Measurements from ENCODE around the gene MTCL1. TPM values are rescaled to one million over a fixed set of nuclear protein-coding genes. Genes with fewer than 3 reads are reported as not detected.

The MTCL1 gene
- total RNA-seq, 6 experiments from 2014 or later: 1.4 to 7.4 (median 3.6) TPM

DNA sequence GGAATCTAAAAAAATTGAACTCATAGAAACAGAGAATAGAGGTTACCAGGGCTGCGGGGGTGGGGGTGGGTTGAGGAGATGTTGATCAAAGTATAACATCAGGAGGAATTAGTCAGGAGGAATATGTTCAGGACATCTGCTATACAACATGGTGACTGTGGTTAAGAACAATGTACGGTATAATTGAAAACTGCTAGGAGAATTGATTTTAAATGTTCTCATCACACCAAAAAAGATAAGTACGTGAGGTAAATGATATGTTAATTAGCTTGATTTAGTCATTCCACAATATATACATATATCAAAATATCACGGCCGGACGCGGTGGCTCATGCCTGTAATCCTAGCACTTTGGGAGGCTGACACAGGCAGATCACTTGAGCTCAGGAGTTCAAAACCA lies 140.2 kb downstream of the MTCL1 start:
- Histone ChIP-seq H3K36me3 (no peaks in the 10 kb centered on the region), H3K4me1 (no peaks in the 10 kb centered on the region), H3K4me3 (no peak overlapping the region), H3K27me3 (no peaks in the 10 kb centered on the region), H3K27ac (no peak overlapping the region), H3K9me3 (no peaks in the 10 kb centered on the region)
- TF ChIP-seq, protein P1, sequence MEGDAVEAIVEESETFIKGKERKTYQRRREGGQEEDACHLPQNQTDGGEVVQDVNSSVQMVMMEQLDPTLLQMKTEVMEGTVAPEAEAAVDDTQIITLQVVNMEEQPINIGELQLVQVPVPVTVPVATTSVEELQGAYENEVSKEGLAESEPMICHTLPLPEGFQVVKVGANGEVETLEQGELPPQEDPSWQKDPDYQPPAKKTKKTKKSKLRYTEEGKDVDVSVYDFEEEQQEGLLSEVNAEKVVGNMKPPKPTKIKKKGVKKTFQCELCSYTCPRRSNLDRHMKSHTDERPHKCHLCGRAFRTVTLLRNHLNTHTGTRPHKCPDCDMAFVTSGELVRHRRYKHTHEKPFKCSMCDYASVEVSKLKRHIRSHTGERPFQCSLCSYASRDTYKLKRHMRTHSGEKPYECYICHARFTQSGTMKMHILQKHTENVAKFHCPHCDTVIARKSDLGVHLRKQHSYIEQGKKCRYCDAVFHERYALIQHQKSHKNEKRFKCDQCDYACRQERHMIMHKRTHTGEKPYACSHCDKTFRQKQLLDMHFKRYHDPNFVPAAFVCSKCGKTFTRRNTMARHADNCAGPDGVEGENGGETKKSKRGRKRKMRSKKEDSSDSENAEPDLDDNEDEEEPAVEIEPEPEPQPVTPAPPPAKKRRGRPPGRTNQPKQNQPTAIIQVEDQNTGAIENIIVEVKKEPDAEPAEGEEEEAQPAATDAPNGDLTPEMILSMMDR (IDR thresholded peaks at IDR 0.05): no peak
- no peak for TF ChIP-seq POLR2A (IDR thresholded peaks at IDR 0.05)
- intact Hi-C loops (cut with DNase I): no loop called here
- 82% methylated on average over 7 of the region's 7 CpGs for WGBS (ENCODE audit: insufficient coverage, low coverage, low lambda C conversion rate, missing lambda C conversion rate)
- DNase-seq: no peak
- ATAC-seq: no peak

DNA sequence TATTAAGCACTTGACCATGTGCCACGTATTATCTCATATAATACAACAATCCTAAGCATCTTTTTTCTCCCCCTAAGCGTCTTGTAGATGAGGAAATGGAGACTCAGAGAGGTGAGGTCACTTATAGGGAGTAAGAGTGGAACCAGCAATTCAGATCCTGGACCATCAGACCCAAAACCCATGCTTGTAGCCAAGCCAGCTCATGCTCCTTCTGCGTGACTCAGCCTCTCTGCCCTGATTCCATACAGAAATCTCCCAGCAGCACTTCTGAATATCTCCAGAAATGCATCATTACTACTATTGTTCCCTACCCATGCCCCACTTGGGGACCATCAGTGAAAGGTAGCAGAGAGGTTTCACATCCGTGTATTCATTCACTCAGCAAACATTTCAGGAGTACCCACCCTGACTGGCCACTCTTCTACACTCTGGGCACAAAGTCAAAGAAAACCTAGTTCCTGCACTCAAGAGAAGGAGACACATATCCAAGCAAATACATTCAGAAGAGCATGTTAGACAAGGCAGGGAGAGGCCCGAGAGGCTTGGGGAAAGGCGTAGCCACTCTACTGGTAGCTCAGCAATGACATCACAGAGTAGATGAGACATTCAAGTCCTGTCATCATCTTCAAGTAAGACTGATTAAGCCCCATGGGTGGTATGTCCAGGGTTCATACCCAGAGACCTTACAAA lies 141.9 kb downstream of the MTCL1 start:
- DNase-seq (no peak), ATAC-seq (no peak)
- Histone ChIP-seq H3K27me3 (no peaks in the 10 kb centered on the region), H3K36me3 (no peaks in the 10 kb centered on the region), H3K4me1 (no peaks in the 10 kb centered on the region), H3K4me3 (no peak overlapping the region), H3K27ac (no peak overlapping the region), H3K9me3 (no peaks in the 10 kb centered on the region)
- TF ChIP-seq POLR2A (IDR thresholded peaks at IDR 0.05): no peak
- TF ChIP-seq, protein P1 (IDR thresholded peaks at IDR 0.05): no peak
- intact Hi-C loops (cut with DNase I): no loop called here
- WGBS (ENCODE audit: insufficient coverage, low coverage, low lambda C conversion rate, missing lambda C conversion rate): 73% methylated on average over 6 of the region's 6 CpGs

DNA sequence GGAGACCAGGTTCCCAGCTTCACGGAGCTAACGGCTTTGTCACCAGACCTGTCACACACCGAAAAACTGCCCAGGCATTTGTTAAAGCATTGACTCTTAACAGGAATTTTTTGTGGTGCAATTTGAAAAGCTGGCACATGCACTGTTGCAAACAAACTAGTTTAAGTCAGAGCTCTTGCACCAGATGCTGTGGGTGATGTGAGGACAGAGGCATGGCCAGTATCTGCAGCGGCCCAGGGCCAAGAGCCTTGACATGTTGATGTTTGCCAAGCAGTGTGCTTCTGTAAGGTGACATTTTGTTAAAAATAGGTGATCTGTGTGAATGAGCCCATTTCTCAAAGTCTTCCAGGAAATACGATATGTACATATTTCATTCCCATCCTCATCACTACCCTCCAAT lies 142.5 kb downstream of the MTCL1 start:
- Histone ChIP-seq H3K4me1 (no peaks in the 10 kb centered on the region), H3K4me3 (no peak overlapping the region), H3K27me3 (no peaks in the 10 kb centered on the region), H3K27ac (no peak overlapping the region), H3K36me3 (no peaks in the 10 kb centered on the region), H3K9me3 (no peaks in the 10 kb centered on the region)
- intact Hi-C loops (cut with DNase I): no loop called here
- 80% methylated on average over 4 of the region's 5 CpGs for WGBS (ENCODE audit: insufficient coverage, low coverage, low lambda C conversion rate, missing lambda C conversion rate)
- ATAC-seq: peak in 2 of 4 donors; percentile 19 to 27
- DNase-seq: peak in 1 of 3 donors; percentile 53
- TF ChIP-seq, protein P1 (IDR thresholded peaks at IDR 0.05): no peak
- TF ChIP-seq POLR2A (IDR thresholded peaks at IDR 0.05): no peak

DNA sequence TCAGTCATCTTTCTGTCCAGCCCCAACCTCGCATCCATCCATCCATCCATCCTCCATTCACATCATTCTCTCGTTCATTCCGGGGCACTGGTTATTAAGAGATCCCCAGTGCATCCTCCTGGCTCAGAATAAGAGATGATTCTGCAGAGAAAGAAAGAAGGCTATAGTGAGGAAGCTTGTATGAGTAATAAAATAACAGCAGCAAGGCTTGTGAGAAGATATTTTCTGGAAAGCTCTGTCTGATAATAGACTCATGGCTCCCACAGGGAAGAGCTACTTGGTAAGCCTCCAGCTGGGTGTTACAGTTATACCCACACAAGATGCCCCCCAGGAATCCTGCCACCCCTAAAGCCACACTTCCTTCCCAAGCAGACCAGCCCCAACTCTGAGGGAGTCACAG lies 143.2 kb downstream of the MTCL1 start:
- no peak for DNase-seq
- H3K36me3 ChIP-seq: no peaks in the 10 kb centered on the region
- no peaks in the 10 kb centered on the region for H3K27me3 ChIP-seq
- intact Hi-C loops (cut with DNase I): no loop called here
- TF ChIP-seq POLR2A (IDR thresholded peaks at IDR 0.05): no peak
- TF ChIP-seq, protein P1 (IDR thresholded peaks at IDR 0.05): no peak
- H3K9me3 ChIP-seq: no peaks in the 10 kb centered on the region
- 78% methylated on average over 3 of the region's 3 CpGs for WGBS (ENCODE audit: insufficient coverage, low coverage, low lambda C conversion rate, missing lambda C conversion rate)
- H3K4me1 ChIP-seq: no peaks in the 10 kb centered on the region
- no peak overlapping the region for H3K4me3 ChIP-seq
- no peak overlapping the region for H3K27ac ChIP-seq
- ATAC-seq: no peak

Data from right lobe of liver (tissue), 6 donors.